GM21360 (cell line): ENCODE measurements around the gene THRSP.
"Not testable (repeated sequence)": the region's sequence is repeated elsewhere in the genome, so short reads cannot be mapped to it uniquely, and the experiment has no call there.

ENCODE experiments used
- ATAC-seq: cut with Tn5 transposase; IDR thresholded peaks from one replicate; pipeline ENCODE4 v1.9.1; 2021; ENCODE audit warnings: mild to moderate bottlenecking, moderate library complexity; ENCODE audit not compliant: unreplicated experiment

Gene THRSP

GRCh38 chr11:78063440-78064181 is at the start of gene THRSP:
Gene THRSP (plus strand): TSS chr11:78063861. CDS start chr11:78063882, 21 bp downstream.
- ATAC-seq, result no peak

DNA sequence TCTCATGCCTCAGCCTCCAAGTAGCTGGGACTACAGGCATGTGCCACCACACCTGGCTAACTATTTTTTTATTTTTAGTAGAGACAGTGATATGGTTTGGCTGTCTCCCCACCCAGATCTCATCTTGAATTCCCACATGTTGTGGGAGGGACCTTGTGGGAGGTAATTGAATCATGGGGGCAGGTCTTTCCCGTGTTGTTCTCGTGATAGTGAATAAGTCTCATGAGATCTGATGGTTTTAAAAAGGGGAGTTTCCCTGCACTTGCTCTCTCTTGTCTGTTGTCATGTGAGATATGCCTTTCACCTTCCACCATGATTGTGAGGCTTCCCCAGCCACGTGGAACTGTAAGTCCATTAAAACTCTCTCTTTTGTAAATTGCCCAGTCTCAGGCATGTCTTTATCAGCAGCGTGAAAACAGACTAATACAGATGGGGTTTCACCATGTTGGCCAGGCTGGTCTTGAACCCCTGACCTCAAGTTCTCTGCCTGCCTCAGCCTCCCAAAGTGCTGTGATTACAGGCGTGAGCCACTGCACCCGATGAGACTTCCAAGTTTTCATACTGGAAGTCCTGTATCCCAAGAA is 48.6 kb upstream of the THRSP start:
- ATAC-seq, result not testable (repeated sequence)

GRCh38 chr11:78015878-78016277 is 47.8 kb upstream of the THRSP start:
- no peak for ATAC-seq

- ATAC-seq, result no peak
Observed at GRCh38 chr11:78019808-78020207, 43.9 kb upstream of the THRSP start.

DNA sequence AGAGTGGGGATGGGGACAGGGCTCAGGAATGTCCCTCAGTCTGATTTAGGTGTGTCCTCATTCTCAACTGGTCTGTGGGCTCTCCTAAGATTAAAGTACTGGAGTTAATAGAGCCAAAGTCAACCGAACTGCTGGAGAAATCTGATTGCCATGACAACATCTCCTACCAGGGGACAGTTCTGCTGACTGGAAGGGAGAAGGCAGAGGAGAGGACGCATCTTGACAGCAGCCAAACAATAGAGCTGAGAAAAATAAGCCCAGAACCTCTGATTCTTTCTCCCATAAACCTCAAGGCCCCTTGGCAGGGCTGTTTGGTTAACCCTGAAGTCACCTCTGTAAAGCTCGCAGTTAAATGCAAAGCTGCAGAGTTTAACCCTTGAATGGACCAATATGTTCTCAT is 43.4 kb upstream of the THRSP start:
- ATAC-seq, result no peak

DNA sequence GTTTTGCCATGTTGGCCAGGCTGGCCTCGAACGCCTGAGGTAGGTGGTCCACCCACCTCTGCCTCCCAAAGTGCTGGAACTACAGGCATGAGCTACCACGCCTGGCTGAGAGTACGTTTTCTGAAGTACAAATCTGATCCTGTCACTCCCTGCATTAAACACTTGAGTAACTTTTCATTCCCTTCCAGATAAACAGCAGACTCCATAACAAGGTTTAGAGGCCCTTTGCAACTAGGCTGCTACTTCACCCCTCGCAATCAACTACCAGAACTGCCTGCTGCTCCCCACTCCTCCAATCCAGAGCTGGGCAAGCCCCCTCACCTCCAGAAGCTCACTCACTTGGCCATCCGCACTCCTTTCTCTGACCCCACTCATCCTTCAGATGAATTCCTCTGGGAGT is 42.0 kb upstream of the THRSP start:
- ATAC-seq, result no peak

GRCh38 chr11:78022397-78023396 is 41.0 kb upstream of the THRSP start, which contains the start of gene KCTD14:
Gene KCTD14 (minus strand): TSS chr11:78023276. CDS start chr11:78023249, 27 bp downstream.
- no peak for ATAC-seq

DNA sequence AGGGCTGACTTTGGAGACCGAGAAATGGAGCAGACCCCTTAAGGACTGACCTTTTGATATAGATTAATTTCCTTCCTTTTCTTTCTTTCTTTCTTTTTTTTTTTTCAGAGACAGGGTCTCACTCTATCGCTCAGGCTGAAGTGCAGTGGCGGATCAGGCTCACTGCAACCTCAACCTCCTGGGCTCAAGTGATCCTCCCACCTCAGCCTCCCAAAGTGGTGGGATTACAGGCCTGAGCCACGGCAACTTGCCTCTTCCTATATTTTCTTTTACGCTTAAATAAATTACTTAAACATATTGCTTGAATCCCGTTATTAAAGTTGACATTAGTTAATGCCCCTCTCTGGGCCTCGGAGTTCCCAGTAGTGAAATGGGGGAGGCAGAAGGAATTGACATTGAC is 40.2 kb upstream of the THRSP start:
- no peak for ATAC-seq

GRCh38 chr11:78025378-78025777 is 38.3 kb upstream of the THRSP start:
- ATAC-seq, result no peak

DNA sequence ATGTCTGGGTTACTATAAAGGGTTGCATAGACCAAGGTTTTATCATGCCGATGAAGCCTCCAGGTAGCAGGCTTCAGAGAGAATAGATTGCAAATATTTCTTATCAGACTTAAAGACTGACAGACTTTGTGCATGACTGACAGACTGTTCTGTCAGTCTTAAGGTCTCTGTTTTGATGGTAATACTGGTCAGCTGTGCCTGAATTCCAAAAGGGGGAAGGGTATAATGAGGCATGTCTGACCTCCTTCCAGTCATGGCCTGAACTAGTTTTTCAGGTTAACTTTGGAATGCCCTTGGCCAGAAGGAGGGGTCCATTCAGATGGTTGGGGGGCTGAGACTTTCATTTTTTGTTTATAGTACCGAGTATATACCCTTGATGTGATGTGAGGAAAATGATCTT is 35.9 kb upstream of the THRSP start:
- no peak for ATAC-seq

DNA sequence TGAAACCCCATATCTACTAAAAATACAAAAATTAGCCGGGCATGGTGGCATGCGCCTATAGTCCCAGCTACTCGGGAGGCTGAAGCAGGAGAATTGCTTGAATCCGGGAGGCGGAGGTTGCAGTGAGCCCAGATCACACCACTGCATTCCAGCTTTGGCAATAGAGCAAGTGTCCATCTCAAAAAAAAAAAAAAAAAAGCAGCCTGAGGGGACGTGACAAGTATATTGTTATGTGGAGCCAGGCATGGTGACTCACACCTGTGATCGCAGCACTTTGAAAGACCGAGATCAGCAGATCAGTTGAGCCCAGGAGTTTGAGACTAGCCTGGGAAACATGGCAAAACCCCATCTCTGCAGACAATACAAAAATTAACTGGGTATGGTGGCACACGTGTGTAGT is 35.2 kb upstream of the THRSP start:
- not testable (repeated sequence) for ATAC-seq

- ATAC-seq, result no peak
Observed at GRCh38 chr11:78030429-78031325, 33.0 kb upstream of the THRSP start.

DNA sequence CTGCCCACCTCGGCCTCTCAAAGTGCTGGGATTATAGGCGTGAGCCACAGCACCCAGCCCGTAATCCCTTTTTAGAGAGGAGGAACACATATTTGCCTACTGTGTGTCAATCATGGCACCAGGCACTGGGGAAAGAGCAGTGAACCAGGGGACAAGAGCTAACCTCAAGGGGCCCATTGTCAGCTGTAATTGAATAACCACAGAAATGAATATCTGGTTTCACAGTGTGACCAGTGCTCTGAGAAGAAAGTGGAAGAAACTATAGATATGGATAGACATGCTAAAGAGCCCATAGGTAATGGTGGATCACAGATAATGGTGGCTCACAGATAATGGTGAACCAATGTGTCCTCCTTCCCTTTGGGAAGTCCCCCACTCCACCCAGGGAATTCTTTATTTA is 32.0 kb upstream of the THRSP start:
- no peak for ATAC-seq

GRCh38 chr11:78032090-78032489 is 31.6 kb upstream of the THRSP start:
- no peak for ATAC-seq

- ATAC-seq, result no peak
Observed at GRCh38 chr11:78033040-78033439, 30.6 kb upstream of the THRSP start.

DNA sequence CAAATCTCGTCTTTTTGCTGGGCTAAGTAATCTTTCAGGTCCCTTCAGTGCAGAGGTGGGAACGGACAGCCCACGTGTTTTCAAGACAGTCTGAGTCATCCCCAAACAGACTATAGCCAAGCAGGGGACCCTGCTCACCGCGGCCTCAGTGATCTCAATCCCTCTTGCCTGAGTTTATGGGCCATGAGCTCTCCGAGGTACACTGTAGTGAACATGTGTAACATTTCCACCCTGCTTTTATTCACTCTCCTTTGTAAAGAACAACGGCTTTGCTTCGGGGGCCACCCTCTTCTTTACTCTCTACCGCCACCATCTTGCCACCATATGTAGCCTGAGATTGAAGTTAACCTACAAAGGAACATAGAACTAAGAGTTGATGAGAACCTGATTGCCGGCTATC is 29.0 kb upstream of the THRSP start:
- no peak for ATAC-seq

GRCh38 chr11:78036313-78036712 is 27.3 kb upstream of the THRSP start:
- no peak for ATAC-seq

DNA sequence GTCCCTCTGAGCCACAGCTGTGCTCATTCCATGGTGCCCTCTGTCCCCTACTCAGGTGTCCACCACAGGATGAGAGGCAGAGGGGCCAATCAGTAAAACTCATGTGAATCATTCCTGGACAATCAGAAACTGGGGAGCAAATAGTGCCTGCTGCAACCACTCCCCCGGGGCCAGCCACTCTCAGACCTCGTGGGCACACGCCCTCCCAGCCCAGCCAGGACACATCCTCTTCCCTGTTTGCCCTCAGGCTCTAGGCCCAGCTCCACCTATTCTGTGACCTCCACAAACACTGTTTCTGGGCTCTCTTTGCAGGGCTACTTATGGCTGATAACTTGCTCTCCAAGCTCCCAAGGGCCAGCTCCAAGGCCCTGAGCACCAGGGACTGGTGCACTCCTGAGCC is 26.6 kb upstream of the THRSP start:
- no peak for ATAC-seq

DNA sequence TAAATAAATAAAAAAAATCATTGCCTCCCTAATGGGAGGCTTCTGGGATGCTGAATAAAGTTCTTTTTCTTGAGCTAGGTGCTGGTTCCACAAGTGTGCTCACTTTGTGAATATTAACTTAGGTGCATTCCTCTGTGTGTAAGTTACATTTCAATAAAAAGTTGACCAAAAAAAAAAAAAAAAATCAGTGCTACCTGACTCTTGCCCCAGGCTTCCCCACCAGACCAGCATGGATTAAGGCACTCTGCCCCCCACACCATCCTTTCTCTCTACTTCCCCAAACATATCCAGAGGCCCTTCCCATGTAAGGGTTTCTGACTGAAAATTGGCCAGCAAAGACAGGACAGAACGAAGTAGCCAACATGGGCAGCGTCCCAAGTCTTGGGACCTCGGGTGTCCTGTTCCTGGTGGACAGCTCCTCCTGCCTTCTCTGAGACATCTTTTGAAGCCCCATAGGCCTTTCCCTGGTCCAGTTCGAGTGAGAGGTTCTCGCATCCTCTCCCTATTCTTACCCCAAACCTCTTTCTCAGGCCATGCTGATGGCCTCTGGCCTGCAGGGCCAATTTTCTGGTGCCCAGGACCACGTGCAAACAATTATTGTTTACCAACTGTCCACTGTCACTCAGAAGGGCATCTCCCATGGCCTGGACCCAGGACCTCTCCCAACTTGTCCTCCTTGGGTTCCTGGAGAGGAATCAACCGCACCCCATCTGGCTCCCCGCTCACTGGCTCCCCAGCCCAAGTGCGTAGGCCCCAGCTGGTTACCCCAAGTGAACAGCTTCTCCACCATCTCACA is 25.6 kb upstream of the THRSP start:
- ATAC-seq, result no peak
